ENCODE data around the gene GRM8.

Gene GRM8

GRCh38 chr7:127230192-127230925, 22.4 kb downstream of the GRM8 start:
- DNase-seq (ENCODE audit: low read depth), result no peak

- DNase-seq (ENCODE audit: low read depth), result no peak
These were observed 25.9 kb downstream of the GRM8 start for GRCh38 chr7:127226685-127227374.

GRCh38 chr7:127221731-127222130, 31.0 kb downstream of the GRM8 start:
- DNase-seq (ENCODE audit: low read depth), result no peak

- no peak for DNase-seq (ENCODE audit: low read depth)
These were observed 37.6 kb downstream of the GRM8 start for GRCh38 chr7:127214956-127215718.

- DNase-seq (ENCODE audit: low read depth), result no peak
These were observed 42.9 kb downstream of the GRM8 start for GRCh38 chr7:127209886-127210285.

GRCh38 chr7:127208860-127209259, 43.9 kb downstream of the GRM8 start:
- DNase-seq (ENCODE audit: low read depth), result no peak

GRCh38 chr7:127208351-127208750, 44.4 kb downstream of the GRM8 start:
- no peak for DNase-seq (ENCODE audit: low read depth)

- DNase-seq (ENCODE audit: low read depth), result no peak
These were observed 44.9 kb downstream of the GRM8 start for GRCh38 chr7:127207806-127208205.

GRCh38 chr7:127207230-127207629, 45.5 kb downstream of the GRM8 start:
- no peak for DNase-seq (ENCODE audit: low read depth)

- DNase-seq (ENCODE audit: low read depth), result no peak
These were observed 58.2 kb downstream of the GRM8 start for GRCh38 chr7:127194571-127194970.

GRCh38 chr7:127189886-127190285, 62.9 kb downstream of the GRM8 start:
- DNase-seq (ENCODE audit: low read depth), result no peak

GRCh38 chr7:127189074-127189473, 63.7 kb downstream of the GRM8 start:
- DNase-seq (ENCODE audit: low read depth), result no peak

GRCh38 chr7:127187740-127188139, 65.0 kb downstream of the GRM8 start:
- no peak for DNase-seq (ENCODE audit: low read depth)

- no peak for DNase-seq (ENCODE audit: low read depth)
These were observed 66.1 kb downstream of the GRM8 start for GRCh38 chr7:127186686-127187085.

GRCh38 chr7:127177156-127177555, 75.6 kb downstream of the GRM8 start:
- no peak for DNase-seq (ENCODE audit: low read depth)

- no peak for DNase-seq (ENCODE audit: low read depth)
These were observed 90.4 kb downstream of the GRM8 start for GRCh38 chr7:127162366-127162765.

GRCh38 chr7:127158659-127159058, 94.1 kb downstream of the GRM8 start:
- DNase-seq (ENCODE audit: low read depth), result no peak

GRCh38 chr7:127154958-127155357, 97.8 kb downstream of the GRM8 start:
- DNase-seq (ENCODE audit: low read depth), result no peak

GRCh38 chr7:127154101-127154500, 98.6 kb downstream of the GRM8 start:
- DNase-seq (ENCODE audit: low read depth), result no peak

- DNase-seq (ENCODE audit: low read depth), result no peak
These were observed 99.4 kb downstream of the GRM8 start for GRCh38 chr7:127153315-127153714.

GRCh38 chr7:127152423-127152822, 100.3 kb downstream of the GRM8 start:
- DNase-seq (ENCODE audit: low read depth), result no peak

GRCh38 chr7:127151379-127151778, 101.4 kb downstream of the GRM8 start:
- DNase-seq (ENCODE audit: low read depth), result no peak

- no peak for DNase-seq (ENCODE audit: low read depth)
These were observed 102.2 kb downstream of the GRM8 start for GRCh38 chr7:127150543-127150942.

Measured in stimulated activated CD8-positive, alpha-beta memory T cell treated with anti-CD3 and anti-CD28 coated beads, Interleukin-7, amount 100 ng/mL, for 24 hours (primary cell).